Trophoblast cell (in vitro differentiated cells and primary cell): ENCODE results near the gene NCL.

Source experiments
- DNase-seq, 2 donors: peaks; one replicate each; pipeline ENCODE4 v3.0.0-alpha.2; 2016
- H2AFZ ChIP-seq: 2 replicates; pipeline ENCODE4 v1.6.1; 2013; ENCODE audit warnings: low read length, moderate library complexity, mild to moderate bottlenecking; ENCODE audit not compliant: insufficient read depth, poor library complexity
- H2AK5ac ChIP-seq: 2 replicates; pipeline ENCODE4 v1.6.1; 2013; ENCODE audit warnings: mild to moderate bottlenecking, low read length
- H2BK120ac ChIP-seq: 2 replicates; pipeline ENCODE4 v1.6.1; 2013; ENCODE audit warnings: low read length, mild to moderate bottlenecking, moderate library complexity; ENCODE audit not compliant: insufficient read depth, poor library complexity
- H2BK12ac ChIP-seq: 2 replicates; pipeline ENCODE4 v1.6.1; 2013; ENCODE audit warnings: mild to moderate bottlenecking, low read length, moderate library complexity
- H2BK5ac ChIP-seq: 2 replicates; pipeline ENCODE4 v1.6.1; 2013; ENCODE audit warnings: low read length, low read depth, moderate library complexity, mild to moderate bottlenecking; ENCODE audit not compliant: poor library complexity
- H3K14ac ChIP-seq: 2 replicates; pipeline ENCODE4 v1.6.1; 2013; ENCODE audit warnings: mild to moderate bottlenecking, low read length
- H3K18ac ChIP-seq: 2 replicates; pipeline ENCODE4 v1.6.1; 2013; ENCODE audit warnings: mild to moderate bottlenecking, low read length
- H3K23ac ChIP-seq: 2 replicates; pipeline ENCODE4 v1.6.1; 2013; ENCODE audit warnings: low read length
- H3K27ac ChIP-seq: 2 replicates; pipeline ENCODE4 v1.5.1; 2013; ENCODE audit warnings: low read depth, mild to moderate bottlenecking, inconsistent platforms, low read length, moderate library complexity
- H3K27me3 ChIP-seq: 2 replicates; pipeline ENCODE4 v1.6.1; 2013; ENCODE audit warnings: inconsistent platforms, mild to moderate bottlenecking, low read length, moderate library complexity; ENCODE audit not compliant: insufficient read depth
- H3K36me3 ChIP-seq, 2 experiments: 1 replicate in 1 of 2; 2 replicates in 1 of 2; pipeline ENCODE4 v1.6.1; 2013; ENCODE audit warnings: low read length in 2 of 2, mild to moderate bottlenecking in 2 of 2, moderate library complexity in 1 of 2; ENCODE audit not compliant: insufficient read depth in 2 of 2, control insufficient read depth in 1 of 2
- H3K4ac ChIP-seq: 2 replicates; pipeline ENCODE4 v1.6.1; 2013; ENCODE audit warnings: low read depth, mild to moderate bottlenecking, low read length, moderate library complexity
- H3K4me1 ChIP-seq, 2 experiments: 1 replicate in 1 of 2; 2 replicates in 1 of 2; pipeline ENCODE4 v1.6.1; 2013; ENCODE audit warnings: low read length in 2 of 2, mild to moderate bottlenecking in 2 of 2, moderate library complexity in 1 of 2; ENCODE audit not compliant: insufficient read depth in 2 of 2, control insufficient read depth in 1 of 2
- H3K4me2 ChIP-seq: 2 replicates; pipeline ENCODE4 v1.6.1; 2013; ENCODE audit warnings: inconsistent platforms, mild to moderate bottlenecking, low read length, moderate library complexity
- H3K4me3 ChIP-seq: 2 replicates; pipeline ENCODE4 v1.5.1; 2013; ENCODE audit warnings: mild to moderate bottlenecking, low read depth, low read length, inconsistent platforms
- H3K79me1 ChIP-seq: one replicate; pipeline ENCODE4 v1.6.1; 2013; ENCODE audit warnings: low read length
- H3K79me2 ChIP-seq: 2 replicates; pipeline ENCODE4 v1.6.1; 2013; ENCODE audit warnings: low read length, mild to moderate bottlenecking; ENCODE audit not compliant: control insufficient read depth, insufficient read depth, poor library complexity
- H3K9ac ChIP-seq: 2 replicates; pipeline ENCODE4 v1.6.1; 2013; ENCODE audit warnings: mild to moderate bottlenecking, low read length
- H3K9me3 ChIP-seq: 2 replicates; pipeline ENCODE4 v1.6.1; 2013; ENCODE audit warnings: low read depth, mild to moderate bottlenecking, control low read depth, inconsistent platforms, low read length; ENCODE audit not compliant: insufficient read depth
- H4K12ac ChIP-seq: 2 replicates; pipeline ENCODE4 v1.6.1; 2013; ENCODE audit warnings: low read depth, mild to moderate bottlenecking, low read length, moderate library complexity
- H4K8ac ChIP-seq: 2 replicates; pipeline ENCODE4 v1.6.1; 2013; ENCODE audit warnings: low read depth, mild to moderate bottlenecking, low read length, moderate library complexity
- H4K91ac ChIP-seq: one replicate; pipeline ENCODE4 v1.6.1; 2013; ENCODE audit warnings: low read depth, mild to moderate bottlenecking, low read length, moderate library complexity
- WGBS: extraction: QIAGEN DNeasy Blood & Tissue Kit; methylation state at CpG from one replicate; pipeline ENCODE4 v1.1.7; 2013; ENCODE audit warnings: missing lambda C conversion rate; ENCODE audit not compliant: insufficient read length, insufficient coverage; ENCODE audit errors: extremely low coverage; 5-methylcytosine and 5-hydroxymethylcytosine counted together

The NCL gene

GRCh38 chr2:231480781-231481180 is 16.5 kb upstream of the NCL start:
- Histone ChIP-seq H3K4me2 (no peak overlapping the region), H3K4me3 (no peak overlapping the region), H2AK5ac (no peak overlapping the region), H2AFZ (no peak overlapping the region), H2BK120ac (no peak overlapping the region), H3K27me3 (no peaks in the 10 kb centered on the region), H3K23ac (no peak overlapping the region), H3K36me3 (no peaks in the 10 kb centered on the region), H3K4ac (no peak overlapping the region), H3K27ac (no peak overlapping the region), H3K18ac (no peak overlapping the region), H3K79me2 (no peaks in the 10 kb centered on the region), H4K12ac (no peak overlapping the region), H3K14ac (no peak overlapping the region), H2BK5ac (no peak overlapping the region), H3K4me1 (no peaks in the 10 kb centered on the region), H3K9me3 (no peaks in the 10 kb centered on the region), H4K8ac (no peak overlapping the region), H2BK12ac (no peak overlapping the region), H3K79me1 (no peaks in the 10 kb centered on the region), H3K9ac (no peak overlapping the region), H4K91ac (no peak overlapping the region)
- no peak for DNase-seq
- no CpG with 5 or more reads among the region's 3 CpGs for WGBS

- no CpG with 5 or more reads among the region's 9 CpGs for WGBS
- no peaks in the 10 kb centered on the region for H3K79me1 ChIP-seq
- H3K27me3 ChIP-seq = no peaks in the 10 kb centered on the region
- no peak overlapping the region for H3K4ac ChIP-seq
- no peaks in the 10 kb centered on the region for H3K9me3 ChIP-seq
- no peak overlapping the region for H2BK5ac ChIP-seq
- no peak overlapping the region for H3K27ac ChIP-seq
- peak in 1 of 2 donors; percentile 37 for DNase-seq
- H2BK120ac ChIP-seq = no peak overlapping the region
- H3K36me3 ChIP-seq = no peaks in the 10 kb centered on the region
- no peak overlapping the region for H2BK12ac ChIP-seq
- no peak overlapping the region for H3K4me2 ChIP-seq
- H3K9ac ChIP-seq = no peak overlapping the region
- H4K8ac ChIP-seq = no peak overlapping the region
- H3K18ac ChIP-seq = no peak overlapping the region
- no peak overlapping the region for H4K12ac ChIP-seq
- H3K79me2 ChIP-seq = no peaks in the 10 kb centered on the region
- H3K4me3 ChIP-seq = no peak overlapping the region
- H3K4me1 ChIP-seq = no peaks in the 10 kb centered on the region
- no peak overlapping the region for H2AFZ ChIP-seq
- H3K14ac ChIP-seq = no peak overlapping the region
- H3K23ac ChIP-seq = no peak overlapping the region
- no peak overlapping the region for H2AK5ac ChIP-seq
- H4K91ac ChIP-seq = no peak overlapping the region
Measured at GRCh38 chr2:231479455-231479854, 15.2 kb upstream of the NCL start.

GRCh38 chr2:231476920-231477319 is 12.6 kb upstream of the NCL start:
- no peak overlapping the region for H3K23ac ChIP-seq
- H3K4me2 ChIP-seq = no peak overlapping the region
- no peaks in the 10 kb centered on the region for H3K36me3 ChIP-seq
- no peak overlapping the region for H3K4me3 ChIP-seq
- no peak overlapping the region for H2BK5ac ChIP-seq
- no peaks in the 10 kb centered on the region for H3K9me3 ChIP-seq
- no peaks in the 10 kb centered on the region for H3K27me3 ChIP-seq
- no CpG with 5 or more reads among the region's 3 CpGs for WGBS
- no peak overlapping the region for H4K12ac ChIP-seq
- H2AFZ ChIP-seq = no peak overlapping the region
- H2AK5ac ChIP-seq = no peak overlapping the region
- no peak overlapping the region for H3K14ac ChIP-seq
- H3K27ac ChIP-seq = no peak overlapping the region
- no peak for DNase-seq
- H3K9ac ChIP-seq = no peak overlapping the region
- H2BK12ac ChIP-seq = no peak overlapping the region
- no peak overlapping the region for H4K91ac ChIP-seq
- H3K79me2 ChIP-seq = no peaks in the 10 kb centered on the region
- no peaks in the 10 kb centered on the region for H3K4me1 ChIP-seq
- H4K8ac ChIP-seq = no peak overlapping the region
- H2BK120ac ChIP-seq = no peak overlapping the region
- no peaks in the 10 kb centered on the region for H3K79me1 ChIP-seq
- no peak overlapping the region for H3K4ac ChIP-seq
- H3K18ac ChIP-seq = no peak overlapping the region

- no peak overlapping the region for H2BK5ac ChIP-seq
- H3K79me2 ChIP-seq = no peaks in the 10 kb centered on the region
- H4K91ac ChIP-seq = no peak overlapping the region
- no peaks in the 10 kb centered on the region for H3K9me3 ChIP-seq
- H2BK120ac ChIP-seq = no peak overlapping the region
- no peak overlapping the region for H3K14ac ChIP-seq
- H3K36me3 ChIP-seq = no peaks in the 10 kb centered on the region
- no peak overlapping the region for H2BK12ac ChIP-seq
- no peak overlapping the region for H3K4me3 ChIP-seq
- H4K12ac ChIP-seq = no peak overlapping the region
- no peak for DNase-seq
- no peak overlapping the region for H3K4me2 ChIP-seq
- H3K79me1 ChIP-seq = no peaks in the 10 kb centered on the region
- no peaks in the 10 kb centered on the region for H3K27me3 ChIP-seq
- H4K8ac ChIP-seq = no peak overlapping the region
- no peak overlapping the region for H2AK5ac ChIP-seq
- H3K9ac ChIP-seq = no peak overlapping the region
- no peak overlapping the region for H3K18ac ChIP-seq
- no peak overlapping the region for H2AFZ ChIP-seq
- WGBS = no CpG with 5 or more reads among the region's 3 CpGs
- no peak overlapping the region for H3K27ac ChIP-seq
- no peaks in the 10 kb centered on the region for H3K4me1 ChIP-seq
- H3K23ac ChIP-seq = no peak overlapping the region
- H3K4ac ChIP-seq = no peak overlapping the region
Measured at GRCh38 chr2:231475965-231476364, 11.7 kb upstream of the NCL start.
